Glutamatergic neuron (in vitro differentiated cells): ENCODE results near the gene FCHO1. TPM values are rescaled to one million over a fixed set of nuclear protein-coding genes. Genes with fewer than 3 reads are reported as not detected.

Experiments used
- DNase-seq: peaks from one replicate; pipeline ENCODE4 v3.0.0; 2022
- H3K27ac Mint-ChIP-seq: one replicate; pipeline ENCODE4 v1.8.0; 2020; ENCODE audit warnings: mild to moderate bottlenecking, mixed read lengths, inconsistent platforms; ENCODE audit not compliant: unreplicated experiment
- H3K27me3 Mint-ChIP-seq: one replicate; pipeline ENCODE4 v1.8.0; 2020; ENCODE audit warnings: mild to moderate bottlenecking, moderate library complexity, mixed read lengths, inconsistent platforms; ENCODE audit not compliant: unreplicated experiment
- H3K36me3 Mint-ChIP-seq: one replicate; pipeline ENCODE4 v1.8.0; 2020; ENCODE audit warnings: mild to moderate bottlenecking, mixed read lengths, inconsistent platforms; ENCODE audit not compliant: unreplicated experiment
- H3K4me1 Mint-ChIP-seq: one replicate; pipeline ENCODE4 v1.8.0; 2020; ENCODE audit warnings: mild to moderate bottlenecking, low read depth, mixed read lengths, inconsistent platforms; ENCODE audit not compliant: unreplicated experiment
- H3K4me3 Mint-ChIP-seq: one replicate; pipeline ENCODE4 v1.8.0; 2020; ENCODE audit warnings: mild to moderate bottlenecking, mixed read lengths, inconsistent platforms; ENCODE audit not compliant: unreplicated experiment
- H3K9me3 Mint-ChIP-seq: one replicate; pipeline ENCODE4 v1.8.0; 2020; ENCODE audit warnings: mild to moderate bottlenecking, moderate library complexity, mixed read lengths, inconsistent platforms; ENCODE audit not compliant: unreplicated experiment
- CTCF ChIP-seq: fragments of 200-600 bp; sonication (generic); IDR thresholded peaks from one replicate; pipeline ENCODE4 v1.5.0; 2021; ENCODE audit not compliant: partially characterized antibody, unreplicated experiment
- total RNA-seq: library from RNA; stranded (reverse); fragmentation: NEBNext Ultra II Directional; extraction: Animal tissue kit (Norgen Biotek cat#: 25700); gene quantifications from one replicate; pipeline ENCODE4 v1.2.1, GENCODE V29; 2021; ENCODE audit not compliant: unreplicated experiment

FCHO1 gene
- total RNA-seq, 1 donor from 2014 or later, result 45.2 TPM

GRCh38 chr19:17721111-17721628 lies 30.1 kb upstream of the FCHO1 start:
- no peak for TF ChIP-seq CTCF
- peak overlapping the region; percentile 99 for H3K4me3 Mint-ChIP-seq
- H3K27ac Mint-ChIP-seq, result peak overlapping the region; percentile 28
- no peak for DNase-seq
- H3K36me3 Mint-ChIP-seq, result no peaks in the 10 kb centered on the region
- H3K9me3 Mint-ChIP-seq, result peaks cover 3% of the 10 kb centered on the region
- H3K4me1 Mint-ChIP-seq, result peaks cover 18% of the 10 kb centered on the region
- H3K27me3 Mint-ChIP-seq, result peaks cover 15% of the 10 kb centered on the region

DNA sequence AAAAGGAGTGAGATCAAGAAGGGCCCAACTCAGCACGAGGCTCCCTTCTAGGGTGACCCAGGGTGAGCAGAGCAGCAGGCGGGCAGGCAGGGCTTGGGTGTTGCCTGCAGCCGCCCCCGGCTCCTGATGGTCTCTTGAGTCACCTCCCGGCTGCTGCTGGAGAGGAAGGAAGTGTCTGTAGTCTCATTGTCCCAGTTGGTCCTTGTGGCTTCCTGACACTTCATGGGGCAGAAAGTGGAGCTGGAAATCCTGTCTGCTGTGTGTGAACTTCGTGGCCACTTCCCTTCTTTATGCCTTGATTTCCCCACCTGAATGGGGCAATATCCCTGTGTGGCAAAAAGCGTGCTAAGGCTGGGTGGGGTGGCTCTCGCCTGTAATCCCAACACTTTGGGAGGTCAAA lies 29.5 kb upstream of the FCHO1 start:
- peaks cover 3% of the 10 kb centered on the region for H3K9me3 Mint-ChIP-seq
- H3K27me3 Mint-ChIP-seq, result peaks cover 15% of the 10 kb centered on the region
- DNase-seq, result no peak
- H3K4me3 Mint-ChIP-seq, result peak overlapping the region; percentile 99
- no peak overlapping the region for H3K27ac Mint-ChIP-seq
- no peaks in the 10 kb centered on the region for H3K36me3 Mint-ChIP-seq
- peaks cover 18% of the 10 kb centered on the region for H3K4me1 Mint-ChIP-seq
- TF ChIP-seq CTCF, result no peak

DNA sequence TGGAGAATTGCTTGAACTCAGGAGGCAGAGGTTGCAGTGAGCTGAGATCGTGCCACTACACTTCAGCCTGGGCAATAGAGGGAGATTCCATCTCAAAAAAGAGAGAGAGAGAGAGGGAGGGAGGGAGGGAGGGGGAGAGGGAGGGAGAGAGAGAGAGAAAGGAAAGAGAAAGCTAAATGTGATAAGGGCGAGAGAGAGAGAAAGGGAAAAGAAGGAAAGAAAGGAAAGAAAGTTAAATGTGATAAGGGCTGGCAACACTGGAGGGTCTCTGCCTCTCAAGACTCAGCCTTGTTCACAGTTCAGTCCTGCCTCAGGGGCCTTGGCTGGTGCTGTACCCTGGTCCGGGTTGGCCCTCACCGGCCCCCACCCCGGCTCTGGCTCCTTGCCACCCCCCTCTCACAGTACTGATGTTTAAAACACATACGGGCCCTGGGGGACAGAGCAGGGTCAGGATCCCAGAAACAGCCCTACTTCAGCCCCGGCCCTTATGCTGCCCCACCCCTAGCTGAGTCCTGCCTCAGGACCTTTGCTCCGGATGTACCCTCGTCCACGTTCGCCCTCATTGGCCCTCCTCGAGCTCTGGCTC lies 28.5 kb upstream of the FCHO1 start:
- no peak overlapping the region for H3K4me3 Mint-ChIP-seq
- no peak for DNase-seq

GRCh38 chr19:17724655-17725054 lies 26.6 kb upstream of the FCHO1 start:
- DNase-seq, result no peak
- Mint-ChIP-seq H3K36me3 (no peaks in the 10 kb centered on the region), H3K4me1 (peaks cover 15% of the 10 kb centered on the region), H3K27ac (peak overlapping the region; percentile 62), H3K4me3 (no peak overlapping the region), H3K9me3 (peaks cover 3% of the 10 kb centered on the region), H3K27me3 (peaks cover 7% of the 10 kb centered on the region)
- TF ChIP-seq CTCF, result no peak

More for the DNA sequence above, 28.5 kb upstream of the FCHO1 start:
- Mint-ChIP-seq H3K36me3 (no peaks in the 10 kb centered on the region), H3K4me1 (peaks cover 18% of the 10 kb centered on the region), H3K9me3 (peaks cover 3% of the 10 kb centered on the region), H3K27me3 (peaks cover 11% of the 10 kb centered on the region), H3K27ac (peak overlapping the region; percentile 28)
- TF ChIP-seq CTCF, result no peak

- DNase-seq, result peak; percentile 53
- H3K27me3 Mint-ChIP-seq, result peaks cover 4% of the 10 kb centered on the region
- peak overlapping the region; percentile 14 for H3K27ac Mint-ChIP-seq
- H3K9me3 Mint-ChIP-seq, result peaks cover 5% of the 10 kb centered on the region
- TF ChIP-seq CTCF, result peak; percentile 53
- H3K36me3 Mint-ChIP-seq, result no peaks in the 10 kb centered on the region
- peaks cover 11% of the 10 kb centered on the region for H3K4me1 Mint-ChIP-seq
- H3K4me3 Mint-ChIP-seq, result peak overlapping the region; percentile 8
Observed at GRCh38 chr19:17725422-17726078, 25.7 kb upstream of the FCHO1 start.
